ENCODE measurements around the gene SOCS3.

Gene SOCS3

GRCh38 chr17:78306913-78307312 lies 53.0 kb downstream of the SOCS3 start:
- Histone ChIP-seq H3K9me3 (replicated peaks; ENCODE audit: insufficient read depth, low read length) (no peaks in the 10 kb centered on the region), H3K4me3 (ENCODE audit: low read length) (no peak overlapping the region), H3K79me2 (ENCODE audit: low read length) (no peaks in the 10 kb centered on the region), H3K9me2 (replicated peaks; ENCODE audit: insufficient read depth, low read length) (no peaks in the 10 kb centered on the region), H3K27me3 (replicated peaks; ENCODE audit: insufficient read depth, low read length) (peaks cover 69% of the 10 kb centered on the region), H3K27ac (ENCODE audit: low read length) (no peak overlapping the region), H4K20me1 (ENCODE audit: insufficient read depth, low read length) (no peaks in the 10 kb centered on the region), H3K36me3 (replicated peaks; ENCODE audit: insufficient read depth, low read length) (no peaks in the 10 kb centered on the region), H3K9ac (ENCODE audit: low read length) (no peak overlapping the region), H3F3A (ENCODE audit: insufficient read depth, low read length) (no peaks in the 10 kb centered on the region), H3K4me2 (ENCODE audit: low read depth, low read length) (no peak overlapping the region), H3K4me1 (ENCODE audit: low read length) (no peaks in the 10 kb centered on the region), H2AFZ (ENCODE audit: low read length) (no peak overlapping the region)
- no peak for DNase-seq
- TF ChIP-seq, protein P1, sequence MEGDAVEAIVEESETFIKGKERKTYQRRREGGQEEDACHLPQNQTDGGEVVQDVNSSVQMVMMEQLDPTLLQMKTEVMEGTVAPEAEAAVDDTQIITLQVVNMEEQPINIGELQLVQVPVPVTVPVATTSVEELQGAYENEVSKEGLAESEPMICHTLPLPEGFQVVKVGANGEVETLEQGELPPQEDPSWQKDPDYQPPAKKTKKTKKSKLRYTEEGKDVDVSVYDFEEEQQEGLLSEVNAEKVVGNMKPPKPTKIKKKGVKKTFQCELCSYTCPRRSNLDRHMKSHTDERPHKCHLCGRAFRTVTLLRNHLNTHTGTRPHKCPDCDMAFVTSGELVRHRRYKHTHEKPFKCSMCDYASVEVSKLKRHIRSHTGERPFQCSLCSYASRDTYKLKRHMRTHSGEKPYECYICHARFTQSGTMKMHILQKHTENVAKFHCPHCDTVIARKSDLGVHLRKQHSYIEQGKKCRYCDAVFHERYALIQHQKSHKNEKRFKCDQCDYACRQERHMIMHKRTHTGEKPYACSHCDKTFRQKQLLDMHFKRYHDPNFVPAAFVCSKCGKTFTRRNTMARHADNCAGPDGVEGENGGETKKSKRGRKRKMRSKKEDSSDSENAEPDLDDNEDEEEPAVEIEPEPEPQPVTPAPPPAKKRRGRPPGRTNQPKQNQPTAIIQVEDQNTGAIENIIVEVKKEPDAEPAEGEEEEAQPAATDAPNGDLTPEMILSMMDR (IDR thresholded peaks at IDR 0.05; ENCODE audit: low read length): no peak
- TF ChIP-seq EZH2 (optimal IDR thresholded peaks at IDR 0.05; ENCODE audit: low read depth, low read length): no peak
- no peak for TF ChIP-seq EZH2phosphoT487 (IDR thresholded peaks at IDR 0.05; ENCODE audit: low read length)
